ENCODE data around the gene ZIC2.
A peak's percentile ranks its signal among the peaks of the same experiment; 100 is the strongest.

ZIC2 gene

GRCh38 chr13:99991013-99991827 is 9.6 kb downstream of the ZIC2 start:
- Mint-ChIP-seq H3K4me3 (no peak overlapping the region), H3K27me3 (ENCODE audit: low read depth) (peaks cover 95% of the 10 kb centered on the region), H3K4me1 (ENCODE audit: low read depth) (peaks cover 5% of the 10 kb centered on the region), H3K36me3 (ENCODE audit: low read depth) (no peaks in the 10 kb centered on the region), H3K9me3 (no peaks in the 10 kb centered on the region), H3K27ac (no peak overlapping the region)
- no peak for DNase-seq (ENCODE audit: low spot score)

DNA sequence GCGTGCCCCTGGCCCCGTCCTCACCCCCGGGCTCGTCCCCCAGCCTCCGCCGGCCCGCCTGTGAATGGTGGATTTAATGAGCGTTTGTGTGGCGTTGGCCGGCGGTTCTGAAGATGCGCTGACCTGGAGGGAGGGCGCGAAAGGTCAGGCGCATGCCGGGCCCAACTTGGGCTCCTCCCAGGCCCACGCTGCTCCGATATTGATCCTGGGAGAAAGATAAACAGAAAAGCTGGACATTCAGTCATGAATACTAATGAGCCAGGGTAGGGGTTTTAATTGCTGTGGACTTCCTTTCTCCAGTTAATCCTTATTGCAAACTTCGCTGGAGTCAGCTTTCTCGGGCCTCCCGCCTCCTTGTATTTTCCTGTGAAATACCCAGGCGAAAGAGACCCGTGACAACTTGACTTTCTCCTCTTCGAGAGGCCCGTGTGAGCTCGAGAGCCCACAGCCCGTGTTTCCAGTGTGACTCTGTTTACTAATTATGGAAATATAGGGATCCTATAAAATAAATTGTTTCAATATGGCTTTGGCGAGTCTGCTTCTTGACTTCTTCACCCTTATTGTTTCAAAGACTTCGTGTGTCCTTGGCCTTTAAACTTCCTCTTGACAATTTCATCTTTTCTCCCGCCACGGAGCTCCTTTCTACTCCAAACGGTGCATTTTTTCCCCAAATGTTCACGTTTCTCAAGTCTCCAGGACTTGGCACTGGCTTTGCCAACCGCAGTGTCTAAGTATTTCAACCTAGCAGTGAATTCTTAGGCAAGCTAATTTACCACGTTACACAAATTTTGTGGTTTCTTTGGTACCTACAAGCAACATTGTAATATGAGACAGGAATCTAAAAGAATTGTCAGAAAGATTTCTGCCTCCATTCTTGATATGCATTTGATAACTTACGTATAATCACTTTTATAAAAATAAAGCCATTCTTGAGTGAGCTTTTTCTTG is 10.5 kb downstream of the ZIC2 start:
- Mint-ChIP-seq H3K4me3 (no peak overlapping the region), H3K36me3 (ENCODE audit: low read depth) (no peaks in the 10 kb centered on the region), H3K4me1 (ENCODE audit: low read depth) (peaks cover 6% of the 10 kb centered on the region), H3K27ac (no peak overlapping the region), H3K9me3 (no peaks in the 10 kb centered on the region), H3K27me3 (ENCODE audit: low read depth) (peaks cover 95% of the 10 kb centered on the region)
- DNase-seq (ENCODE audit: low spot score), result no peak

DNA sequence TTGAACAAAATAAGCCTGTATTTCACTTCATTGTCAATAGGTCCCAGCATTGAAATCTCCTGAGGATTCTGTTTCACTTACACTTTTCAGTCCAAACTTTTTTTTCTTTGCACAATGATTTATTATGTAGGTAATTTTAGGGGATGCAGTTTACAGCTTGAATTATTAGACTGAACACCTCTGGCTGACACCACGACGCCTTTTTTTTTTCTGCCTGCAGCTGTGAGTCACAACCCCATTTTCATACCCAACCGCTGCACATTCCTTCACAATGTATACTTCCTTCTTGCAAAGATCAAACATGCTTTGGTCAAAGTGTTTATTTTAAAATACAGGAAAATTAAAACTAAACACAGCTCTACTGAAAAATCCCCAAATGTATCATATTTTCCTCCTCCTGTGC is 11.4 kb downstream of the ZIC2 start:
- Mint-ChIP-seq H3K27me3 (ENCODE audit: low read depth) (peaks cover 87% of the 10 kb centered on the region), H3K4me3 (no peak overlapping the region), H3K27ac (peak overlapping the region; percentile 15), H3K9me3 (no peaks in the 10 kb centered on the region), H3K36me3 (ENCODE audit: low read depth) (no peaks in the 10 kb centered on the region), H3K4me1 (ENCODE audit: low read depth) (peaks cover 6% of the 10 kb centered on the region)
- DNase-seq (ENCODE audit: low spot score), result no peak

DNA sequence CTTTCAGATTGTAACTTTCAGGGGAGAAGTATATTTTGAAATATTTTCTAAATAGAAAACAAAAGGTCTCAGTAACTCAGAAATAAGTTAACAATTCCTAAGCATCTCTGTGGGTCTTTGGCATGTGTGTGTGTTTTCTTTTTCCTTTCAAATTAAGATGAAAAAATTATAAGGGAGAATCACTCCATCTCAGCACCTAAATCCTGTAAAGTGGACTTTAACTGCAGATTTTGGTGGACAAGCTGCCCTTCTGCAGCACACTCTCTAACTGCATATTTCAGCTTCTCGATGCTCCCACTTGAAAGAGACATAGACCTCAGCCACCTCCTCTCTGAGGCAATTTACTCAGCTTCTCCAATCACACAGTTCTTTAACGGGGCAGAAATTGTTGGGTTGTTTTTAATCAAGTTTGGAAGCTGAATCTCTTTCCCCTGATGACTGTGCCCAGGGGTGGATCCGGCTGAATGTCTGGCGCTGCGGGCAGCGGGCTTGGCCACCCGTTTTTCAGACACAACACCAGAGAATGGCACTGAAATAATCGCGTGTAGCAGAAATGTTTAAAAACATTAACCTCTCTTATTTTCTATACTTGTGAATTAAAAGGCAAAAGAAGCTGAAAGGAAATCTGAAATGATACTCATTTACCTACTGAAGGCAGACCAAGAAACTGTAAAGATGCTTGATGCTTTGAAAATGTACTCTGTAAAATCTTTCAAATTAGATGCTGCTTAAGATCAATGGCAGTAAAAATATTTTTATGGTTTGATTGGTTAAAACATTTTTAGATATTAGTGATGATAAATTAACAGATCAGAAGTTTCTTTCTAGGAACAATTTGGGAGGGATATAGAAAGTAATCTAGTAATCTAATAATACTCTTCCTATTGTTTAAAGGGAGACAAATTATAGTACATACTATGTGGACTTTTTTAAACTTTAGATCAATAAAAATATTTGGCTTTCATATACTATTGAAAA is 12.4 kb downstream of the ZIC2 start:
- DNase-seq (ENCODE audit: low spot score), result no peak
- Mint-ChIP-seq H3K4me3 (no peak overlapping the region), H3K4me1 (ENCODE audit: low read depth) (peaks cover 6% of the 10 kb centered on the region), H3K36me3 (ENCODE audit: low read depth) (no peaks in the 10 kb centered on the region), H3K27me3 (ENCODE audit: low read depth) (peaks cover 88% of the 10 kb centered on the region), H3K27ac (no peak overlapping the region), H3K9me3 (no peaks in the 10 kb centered on the region)

- Mint-ChIP-seq H3K36me3 (ENCODE audit: low read depth) (no peaks in the 10 kb centered on the region), H3K4me3 (no peak overlapping the region), H3K4me1 (ENCODE audit: low read depth) (peaks cover 6% of the 10 kb centered on the region), H3K27ac (no peak overlapping the region), H3K27me3 (ENCODE audit: low read depth) (peaks cover 87% of the 10 kb centered on the region), H3K9me3 (no peaks in the 10 kb centered on the region)
- no peak for DNase-seq (ENCODE audit: low spot score)
Observed at GRCh38 chr13:99994638-99995020, 13.0 kb downstream of the ZIC2 start.

GRCh38 chr13:99995104-99995588 is 13.6 kb downstream of the ZIC2 start:
- Mint-ChIP-seq H3K36me3 (ENCODE audit: low read depth) (no peaks in the 10 kb centered on the region), H3K4me1 (ENCODE audit: low read depth) (peaks cover 6% of the 10 kb centered on the region), H3K4me3 (no peak overlapping the region), H3K27me3 (ENCODE audit: low read depth) (peaks cover 85% of the 10 kb centered on the region), H3K27ac (no peak overlapping the region), H3K9me3 (no peaks in the 10 kb centered on the region)
- no peak for DNase-seq (ENCODE audit: low spot score)

GRCh38 chr13:99995589-99996380 is 14.2 kb downstream of the ZIC2 start:
- no peak for DNase-seq (ENCODE audit: low spot score)
- peaks cover 6% of the 10 kb centered on the region for H3K4me1 Mint-ChIP-seq (ENCODE audit: low read depth)
- H3K36me3 Mint-ChIP-seq (ENCODE audit: low read depth), result no peaks in the 10 kb centered on the region
- peak overlapping the region; percentile 54 for H3K27ac Mint-ChIP-seq
- H3K9me3 Mint-ChIP-seq, result no peaks in the 10 kb centered on the region
- peak overlapping the region; percentile 9 for H3K4me3 Mint-ChIP-seq
- H3K27me3 Mint-ChIP-seq (ENCODE audit: low read depth), result peaks cover 80% of the 10 kb centered on the region

DNA sequence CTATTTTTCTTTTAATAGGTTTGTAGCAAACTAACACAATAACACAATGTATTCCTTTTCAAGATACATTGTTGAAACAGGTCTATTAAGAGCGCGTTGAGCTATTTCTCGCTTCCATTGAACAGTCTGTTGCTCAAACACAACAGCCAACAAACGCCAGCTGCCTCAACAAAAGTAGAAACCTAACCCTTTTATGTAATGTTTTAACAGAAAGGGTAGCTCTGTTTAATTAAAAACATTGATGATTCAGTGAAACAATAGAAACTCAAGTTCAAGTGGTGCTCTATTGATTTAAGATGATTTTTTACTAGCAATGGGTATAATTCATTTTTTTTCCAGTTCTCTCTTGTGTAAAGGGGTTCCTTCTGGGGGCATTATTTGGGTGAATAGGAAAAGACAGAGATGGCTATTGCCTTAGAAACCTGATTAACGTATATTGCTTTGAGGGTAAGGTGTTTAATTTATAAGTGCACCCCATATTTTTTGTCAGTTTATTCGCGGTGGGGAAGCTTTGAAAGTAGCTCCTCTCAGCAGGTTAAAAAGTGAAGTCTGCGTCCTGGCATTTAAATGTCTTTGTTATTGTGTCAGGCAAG is 14.9 kb downstream of the ZIC2 start:
- Mint-ChIP-seq H3K9me3 (no peaks in the 10 kb centered on the region), H3K4me3 (no peak overlapping the region), H3K36me3 (ENCODE audit: low read depth) (no peaks in the 10 kb centered on the region), H3K27ac (peak overlapping the region; percentile 54), H3K27me3 (ENCODE audit: low read depth) (peaks cover 78% of the 10 kb centered on the region), H3K4me1 (ENCODE audit: low read depth) (peaks cover 8% of the 10 kb centered on the region)
- no peak for DNase-seq (ENCODE audit: low spot score)

GRCh38 chr13:99997702-99998214 is 16.2 kb downstream of the ZIC2 start:
- H3K27me3 Mint-ChIP-seq (ENCODE audit: low read depth), result peaks cover 73% of the 10 kb centered on the region
- no peak for DNase-seq (ENCODE audit: low spot score)
- no peak overlapping the region for H3K27ac Mint-ChIP-seq

GRCh38 chr13:99998261-99998660 is 16.7 kb downstream of the ZIC2 start:
- H3K4me3 Mint-ChIP-seq, result no peak overlapping the region
- no peak for DNase-seq (ENCODE audit: low spot score)
- H3K27ac Mint-ChIP-seq, result no peak overlapping the region
- no peaks in the 10 kb centered on the region for H3K36me3 Mint-ChIP-seq (ENCODE audit: low read depth)
- H3K9me3 Mint-ChIP-seq, result no peaks in the 10 kb centered on the region
- H3K27me3 Mint-ChIP-seq (ENCODE audit: low read depth), result peaks cover 72% of the 10 kb centered on the region
- H3K4me1 Mint-ChIP-seq (ENCODE audit: low read depth), result peaks cover 12% of the 10 kb centered on the region

More at GRCh38 chr13:99997702-99998214, 16.2 kb downstream of the ZIC2 start:
- Mint-ChIP-seq H3K36me3 (ENCODE audit: low read depth) (no peaks in the 10 kb centered on the region), H3K4me3 (no peak overlapping the region), H3K4me1 (ENCODE audit: low read depth) (peaks cover 12% of the 10 kb centered on the region), H3K9me3 (no peaks in the 10 kb centered on the region)

- no peaks in the 10 kb centered on the region for H3K9me3 Mint-ChIP-seq
- DNase-seq (ENCODE audit: low spot score), result no peak
- H3K4me1 Mint-ChIP-seq (ENCODE audit: low read depth), result peaks cover 3% of the 10 kb centered on the region
- no peak overlapping the region for H3K27ac Mint-ChIP-seq
- H3K36me3 Mint-ChIP-seq (ENCODE audit: low read depth), result no peaks in the 10 kb centered on the region
- no peak overlapping the region for H3K4me3 Mint-ChIP-seq
- peaks cover 21% of the 10 kb centered on the region for H3K27me3 Mint-ChIP-seq (ENCODE audit: low read depth)
Observed at GRCh38 chr13:100014621-100015020, 33.0 kb downstream of the ZIC2 start.

- H3K9me3 Mint-ChIP-seq, result no peaks in the 10 kb centered on the region
- no peaks in the 10 kb centered on the region for H3K36me3 Mint-ChIP-seq (ENCODE audit: low read depth)
- no peaks in the 10 kb centered on the region for H3K4me1 Mint-ChIP-seq (ENCODE audit: low read depth)
- H3K27ac Mint-ChIP-seq, result no peak overlapping the region
- H3K4me3 Mint-ChIP-seq, result no peak overlapping the region
- peaks cover 9% of the 10 kb centered on the region for H3K27me3 Mint-ChIP-seq (ENCODE audit: low read depth)
- DNase-seq (ENCODE audit: low spot score), result no peak
Observed at GRCh38 chr13:100019780-100020356, 38.3 kb downstream of the ZIC2 start.
